GM18858 (cell line): ENCODE results near the gene C1orf116.

Experiments
- ATAC-seq: cut with Tn5 transposase; IDR thresholded peaks from one replicate; pipeline ENCODE4 v1.9.1; 2021; ENCODE audit not compliant: unreplicated experiment

The C1orf116 gene

DNA sequence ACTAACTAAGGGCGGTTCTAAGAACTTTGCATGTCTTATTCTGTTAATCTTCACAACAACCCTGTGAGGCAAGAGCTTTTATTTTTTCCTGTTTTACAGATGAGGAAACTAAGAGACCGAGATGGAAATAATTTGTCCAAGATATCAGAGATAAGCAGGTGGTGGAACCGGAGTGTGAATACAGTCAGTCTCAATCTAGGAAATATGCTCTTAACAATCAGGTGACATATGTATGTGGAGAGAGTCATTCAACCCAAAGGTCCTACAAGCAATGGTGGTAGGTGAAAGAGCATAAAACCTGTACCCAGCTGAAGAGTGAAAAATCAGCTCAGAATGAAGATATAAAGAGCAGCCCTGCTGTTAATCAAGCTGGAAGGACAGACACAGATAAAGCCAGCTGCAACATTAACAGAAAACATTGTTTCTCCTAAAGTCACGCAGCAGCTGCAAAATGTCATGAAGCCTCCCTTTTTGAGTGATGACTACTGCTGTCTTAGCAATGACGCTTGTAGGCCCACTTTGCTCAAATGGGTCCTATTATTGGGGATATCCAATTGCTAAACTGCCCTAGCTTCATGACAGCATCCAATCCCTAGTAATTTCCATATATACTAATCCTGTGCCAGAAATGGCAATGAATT lies 31.8 kb downstream of the C1orf116 start:
- no peak for ATAC-seq

DNA sequence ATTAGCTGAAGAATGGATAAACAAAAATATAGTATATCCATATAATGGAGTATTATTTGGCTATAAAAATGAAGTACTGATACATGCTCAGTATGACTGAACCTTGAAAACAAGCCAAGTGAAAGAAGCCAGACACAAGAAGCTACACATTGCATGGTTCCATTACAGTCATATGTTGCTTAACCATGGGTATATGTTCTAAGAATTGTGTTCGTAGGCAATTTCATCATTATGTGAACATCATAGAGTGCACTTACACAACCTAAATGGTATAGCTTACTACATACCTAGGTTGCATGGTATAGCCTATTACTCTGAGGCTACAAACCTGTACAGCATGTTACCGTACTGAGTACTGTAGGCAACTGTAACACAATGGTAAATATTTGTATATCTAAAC lies 33.7 kb downstream of the C1orf116 start:
- ATAC-seq: no peak

DNA sequence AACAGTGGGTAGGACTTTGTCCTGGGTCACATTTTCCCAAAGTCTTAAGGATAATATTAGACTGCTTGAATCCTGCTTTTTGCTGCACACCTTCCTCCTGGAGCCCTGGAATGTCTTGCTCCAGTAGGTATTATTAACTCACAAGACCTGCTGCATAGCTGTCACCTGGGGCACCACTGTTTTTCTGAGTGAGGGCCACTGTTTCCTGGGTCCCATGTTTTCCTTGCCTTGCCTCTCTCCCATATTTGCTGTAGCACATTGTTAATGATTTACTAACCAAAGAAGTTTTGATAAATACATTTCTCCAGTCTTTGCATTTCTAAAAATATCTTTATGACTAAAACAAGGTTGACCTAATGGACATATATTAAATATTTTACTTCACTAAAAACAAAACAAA lies 39.8 kb downstream of the C1orf116 start:
- ATAC-seq: no peak

DNA sequence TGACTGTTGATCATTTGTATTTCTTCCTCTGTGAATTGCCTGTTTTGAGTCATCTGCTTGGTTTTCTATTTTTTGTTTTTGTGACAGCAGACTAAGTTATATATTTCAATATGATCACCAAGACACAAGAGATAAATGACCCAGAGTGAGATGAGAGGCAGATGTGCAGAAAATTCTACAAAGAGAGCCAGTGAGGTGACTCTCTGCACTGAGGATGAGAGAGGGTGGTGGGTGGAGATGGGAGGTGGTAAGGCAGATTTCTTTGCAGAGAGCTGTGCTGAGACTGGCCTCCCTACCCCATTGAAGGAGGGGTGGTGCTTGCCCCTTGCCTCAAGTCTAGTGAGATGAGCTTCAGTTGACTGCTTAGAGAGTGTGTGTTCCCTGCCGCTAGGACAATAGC lies 44.7 kb downstream of the C1orf116 start:
- ATAC-seq: no peak

DNA sequence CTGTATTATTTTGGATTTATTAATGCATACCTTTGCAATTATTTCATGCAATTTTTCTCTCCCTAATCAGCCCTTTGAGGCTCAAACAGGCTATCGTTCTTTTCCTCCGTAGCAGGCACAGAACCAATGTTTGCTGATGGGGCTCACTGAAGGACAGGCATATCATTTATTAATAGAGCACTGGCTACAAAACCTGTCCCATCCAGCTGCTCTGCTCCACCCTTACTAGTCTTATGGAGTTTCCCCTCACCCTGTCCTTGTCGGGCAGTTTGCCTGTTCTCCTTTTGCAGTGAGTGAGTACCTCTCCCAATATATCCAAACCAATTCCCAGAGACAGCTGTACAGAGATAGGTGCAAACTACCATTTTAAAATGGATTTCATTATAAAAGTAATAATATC lies 45.7 kb downstream of the C1orf116 start:
- ATAC-seq: no peak

- ATAC-seq: no peak
These were observed 46.2 kb downstream of the C1orf116 start for GRCh38 chr1:206986402-206986801.

GRCh38 chr1:206985162-206985749 lies 47.3 kb downstream of the C1orf116 start:
- no peak for ATAC-seq

DNA sequence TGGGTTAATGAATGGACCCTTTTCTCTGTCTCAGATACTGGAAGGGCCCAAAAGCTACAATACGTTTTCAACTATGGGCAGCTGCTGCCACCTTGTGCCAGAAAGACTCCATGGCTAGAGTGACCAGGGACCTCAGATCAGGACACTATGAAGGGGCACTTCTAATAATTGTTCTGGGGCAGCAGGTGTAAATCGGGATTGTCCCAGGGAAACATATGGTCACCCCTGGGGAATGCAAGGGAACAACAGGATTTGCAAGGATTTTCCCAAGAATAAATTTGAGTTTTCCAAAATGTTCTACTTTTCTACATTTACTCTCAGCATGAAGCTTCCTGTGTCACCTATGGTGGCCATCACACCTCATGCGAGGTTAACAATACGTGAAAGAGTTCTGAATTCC lies 50.3 kb downstream of the C1orf116 start:
- no peak for ATAC-seq

DNA sequence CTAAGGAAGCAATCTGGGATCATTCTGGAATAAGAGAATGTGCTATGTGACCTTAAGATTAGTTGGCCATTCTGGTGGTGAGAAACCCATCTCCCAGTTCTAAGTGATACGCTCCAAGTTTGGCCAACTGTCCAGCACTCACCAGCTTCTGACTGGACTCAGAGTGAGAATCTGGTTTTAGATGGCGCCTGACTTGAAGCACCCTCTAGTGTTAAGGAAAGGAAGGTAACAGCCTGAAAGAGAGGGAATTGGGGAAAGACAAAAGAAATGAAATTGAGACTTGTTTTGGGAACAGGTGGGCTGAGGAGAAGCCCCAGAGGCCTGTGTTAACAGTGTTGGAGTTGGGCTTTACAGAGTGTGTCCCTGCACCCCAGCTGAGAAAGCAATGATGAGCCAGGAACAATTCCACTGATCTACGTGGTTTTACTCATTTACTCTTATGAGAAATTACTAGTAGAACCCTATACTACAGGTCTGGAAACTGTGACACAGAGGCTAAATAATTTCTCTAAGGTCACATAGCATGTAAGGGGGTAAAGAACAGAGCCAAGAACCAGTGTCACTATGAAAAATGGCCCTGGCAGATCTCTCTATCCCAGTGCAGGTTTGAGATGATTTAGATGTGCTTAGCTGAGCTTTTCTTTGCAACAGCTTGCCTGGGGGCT lies 53.0 kb downstream of the C1orf116 start:
- no peak for ATAC-seq

GRCh38 chr1:206978259-206978658 lies 54.3 kb downstream of the C1orf116 start:
- ATAC-seq: no peak

GRCh38 chr1:206975306-206975705 lies 57.2 kb downstream of the C1orf116 start:
- ATAC-seq: no peak

GRCh38 chr1:206974140-206974539 lies 58.4 kb downstream of the C1orf116 start:
- no peak for ATAC-seq

GRCh38 chr1:206972728-206973127 lies 59.8 kb downstream of the C1orf116 start:
- ATAC-seq: no peak

- ATAC-seq: peak; percentile 58
These were observed 61.4 kb downstream of the C1orf116 start for GRCh38 chr1:206971029-206971655.

DNA sequence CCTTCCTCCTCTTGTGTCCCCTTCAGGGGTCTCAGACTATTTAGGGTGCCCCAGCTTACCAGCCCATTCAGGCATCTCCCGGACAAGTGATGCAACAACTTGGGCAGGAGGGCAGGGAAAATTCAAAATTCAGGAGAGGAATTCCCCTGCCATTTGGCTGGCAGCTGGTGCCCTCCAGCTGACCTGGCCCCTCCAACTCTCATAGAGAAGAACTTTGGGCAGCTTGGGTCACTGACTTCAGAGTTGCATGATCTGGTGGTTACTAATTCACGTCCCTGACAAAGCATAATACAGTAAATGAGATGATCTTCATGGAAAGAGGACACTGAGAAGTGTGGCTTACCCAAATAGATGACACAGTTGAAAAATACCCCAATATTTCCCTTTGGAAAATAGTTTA lies 62.1 kb downstream of the C1orf116 start, which contains the start of gene FCAMR:
TSS of gene FCAMR (minus strand) at position 15 of the 400 bp plus-strand sequence. CDS start 335 bp downstream, outside the sequence.
- ATAC-seq: no peak

DNA sequence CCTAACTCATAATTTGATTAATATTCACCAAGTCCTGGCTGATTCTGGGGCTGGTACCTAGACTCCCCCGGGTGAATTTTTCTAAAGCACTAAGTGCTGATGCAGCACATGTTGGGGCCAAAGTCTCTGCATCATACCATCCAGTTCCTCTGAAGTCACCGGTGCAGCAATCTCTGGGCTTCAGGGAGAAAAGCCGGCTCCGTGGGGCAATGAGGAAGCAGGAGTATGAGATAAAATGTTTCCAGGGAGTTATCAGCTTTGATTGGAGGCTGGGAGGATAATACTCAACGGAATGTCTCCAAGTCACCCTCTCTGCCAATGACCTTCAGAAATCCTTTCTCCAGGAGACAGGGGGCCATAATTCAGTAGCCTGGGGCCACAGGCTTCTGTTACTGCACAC lies 63.5 kb downstream of the C1orf116 start:
- ATAC-seq: no peak
